Glomerular visceral epithelial cell (primary cell): ENCODE results near the gene PLEKHA7.

Experiments
- DNase-seq: peaks from one replicate; pipeline ENCODE4 v3.0.0-alpha.2; 2016; ENCODE audit errors: extremely low spot score

PLEKHA7 gene

DNA sequence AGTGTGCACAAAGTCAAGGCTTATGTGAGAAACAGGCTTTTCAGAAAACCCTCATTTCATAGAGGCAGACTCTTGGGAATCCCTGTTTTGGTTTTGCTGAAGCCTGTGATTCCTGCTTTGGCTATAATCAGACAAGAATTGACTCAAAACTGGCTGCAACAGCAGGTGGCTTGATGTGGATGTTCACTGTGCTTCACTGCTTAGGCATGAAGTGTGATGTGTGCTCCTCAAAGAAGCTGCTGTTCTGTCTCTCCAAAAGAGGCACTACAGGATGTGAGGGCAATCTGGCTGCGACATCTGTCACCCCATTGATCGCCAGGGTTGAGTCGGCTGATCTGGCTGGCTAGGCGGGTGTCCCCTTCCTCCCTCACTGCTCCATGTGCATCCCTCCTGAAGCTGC, 172.2 kb downstream of the PLEKHA7 start:
- DNase-seq, result no peak

DNA sequence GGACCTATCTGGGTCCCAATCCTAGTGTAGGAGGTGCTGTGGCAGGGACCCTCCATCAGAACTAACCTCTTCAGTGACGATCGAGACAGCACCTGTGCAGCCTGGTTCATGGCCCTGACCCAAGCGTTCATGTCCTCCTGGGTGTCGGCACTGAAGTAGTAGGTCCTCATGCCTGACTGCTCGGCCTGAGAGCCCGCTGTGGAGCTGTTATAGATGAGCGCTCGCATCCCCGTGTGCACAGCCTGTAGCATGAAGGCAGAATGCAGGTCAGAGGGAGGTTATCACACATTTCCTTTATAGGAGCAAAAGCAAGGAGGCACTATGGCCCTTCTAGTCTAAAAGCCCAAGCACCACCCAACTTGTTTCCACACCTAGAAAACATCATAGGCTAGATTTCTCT, 172.7 kb downstream of the PLEKHA7 start:
- DNase-seq, result peak; percentile 3

DNA sequence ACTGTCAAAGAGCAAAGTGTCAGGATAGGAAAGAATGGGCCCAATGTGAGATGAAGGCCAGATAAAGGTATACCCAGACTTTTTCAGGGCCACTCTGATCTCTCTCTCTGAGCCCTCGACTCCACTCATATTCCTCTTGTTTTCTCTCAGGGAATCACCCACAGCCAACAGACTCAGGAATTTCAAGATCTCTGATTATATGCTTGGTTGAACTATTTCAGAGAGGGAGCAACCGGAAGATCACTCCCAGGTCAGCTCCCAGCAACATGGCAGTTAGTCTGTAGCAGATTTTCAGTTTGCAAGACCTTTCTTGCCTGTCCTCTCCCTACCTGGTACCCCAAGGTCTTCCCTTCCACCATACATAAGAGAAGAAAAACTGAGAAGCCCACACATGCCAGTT, 173.3 kb downstream of the PLEKHA7 start:
- peak; percentile 9 for DNase-seq

DNA sequence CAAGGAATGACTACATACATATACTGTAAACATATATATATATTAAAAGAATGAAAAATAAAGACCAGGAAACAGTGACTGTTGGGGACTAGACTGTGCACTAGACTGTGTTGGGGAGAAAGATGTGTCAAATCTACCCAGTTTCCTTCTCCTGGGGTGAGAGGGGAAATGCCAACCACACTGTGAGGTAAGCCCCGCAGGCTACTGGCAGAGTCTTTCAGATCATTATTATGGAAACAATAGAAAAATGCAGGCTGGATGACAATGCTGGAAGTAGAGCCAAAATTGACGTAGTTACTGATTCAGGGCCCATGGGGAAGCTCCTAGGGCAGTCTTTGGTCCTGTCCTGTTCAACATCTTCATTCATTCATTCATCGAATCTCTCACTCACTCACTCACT, 174.4 kb downstream of the PLEKHA7 start:
- DNase-seq, result no peak

DNA sequence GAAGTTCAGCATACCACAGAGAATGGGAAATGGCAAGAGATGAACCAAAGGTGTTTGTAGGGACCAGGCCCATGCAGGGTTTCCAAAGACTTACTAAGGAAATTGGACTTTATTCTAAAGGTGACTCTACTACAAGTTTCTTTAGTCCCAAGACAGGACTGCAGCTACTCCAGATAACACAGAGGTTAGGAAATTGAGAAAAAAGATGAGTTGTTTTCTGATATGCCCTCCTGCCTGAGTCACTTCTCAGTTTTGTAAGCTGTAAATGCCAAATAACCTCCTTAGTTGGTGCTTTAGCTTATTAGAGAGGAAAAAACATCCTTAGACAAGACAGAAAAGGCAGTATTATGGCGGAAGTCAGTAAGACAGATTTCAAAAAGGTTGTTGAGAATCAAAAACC, 179.8 kb downstream of the PLEKHA7 start:
- no peak for DNase-seq

DNA sequence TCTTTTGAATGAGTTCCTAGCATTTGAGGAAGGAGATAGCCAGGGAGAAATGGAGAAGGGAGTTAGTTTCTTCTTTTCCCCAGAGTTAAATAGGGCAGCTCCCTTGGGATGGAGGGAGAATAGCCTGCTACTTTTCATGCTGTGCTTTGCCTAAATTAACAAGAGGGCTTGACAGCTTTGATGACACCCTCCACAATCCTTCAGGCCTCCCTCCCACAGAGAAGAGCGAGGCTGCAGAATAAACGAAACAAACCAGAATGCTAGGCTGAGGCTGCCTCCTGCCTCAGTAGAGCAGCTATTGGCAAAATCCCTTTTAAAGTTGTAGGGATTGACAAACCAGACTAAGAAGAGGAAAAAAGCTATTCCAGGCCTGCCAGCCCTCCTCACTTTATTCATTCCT, 181.2 kb downstream of the PLEKHA7 start:
- no peak for DNase-seq

DNA sequence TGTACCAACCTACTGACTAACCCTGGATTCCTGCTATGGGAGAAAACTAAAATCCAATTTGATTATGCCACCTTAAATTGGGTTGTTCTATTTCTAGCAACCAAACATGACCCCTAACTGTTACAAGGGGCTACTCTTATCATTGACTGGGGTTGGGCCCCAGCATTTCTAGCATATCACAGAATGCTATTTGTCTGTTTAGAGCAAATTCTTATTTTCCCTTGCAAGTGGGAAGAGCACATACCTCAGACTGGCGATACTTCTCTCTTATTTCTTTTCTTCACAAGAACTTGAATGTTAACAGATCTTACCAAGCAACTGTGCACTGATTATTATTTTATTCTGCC, 182.0 kb downstream of the PLEKHA7 start:
- no peak for DNase-seq

DNA sequence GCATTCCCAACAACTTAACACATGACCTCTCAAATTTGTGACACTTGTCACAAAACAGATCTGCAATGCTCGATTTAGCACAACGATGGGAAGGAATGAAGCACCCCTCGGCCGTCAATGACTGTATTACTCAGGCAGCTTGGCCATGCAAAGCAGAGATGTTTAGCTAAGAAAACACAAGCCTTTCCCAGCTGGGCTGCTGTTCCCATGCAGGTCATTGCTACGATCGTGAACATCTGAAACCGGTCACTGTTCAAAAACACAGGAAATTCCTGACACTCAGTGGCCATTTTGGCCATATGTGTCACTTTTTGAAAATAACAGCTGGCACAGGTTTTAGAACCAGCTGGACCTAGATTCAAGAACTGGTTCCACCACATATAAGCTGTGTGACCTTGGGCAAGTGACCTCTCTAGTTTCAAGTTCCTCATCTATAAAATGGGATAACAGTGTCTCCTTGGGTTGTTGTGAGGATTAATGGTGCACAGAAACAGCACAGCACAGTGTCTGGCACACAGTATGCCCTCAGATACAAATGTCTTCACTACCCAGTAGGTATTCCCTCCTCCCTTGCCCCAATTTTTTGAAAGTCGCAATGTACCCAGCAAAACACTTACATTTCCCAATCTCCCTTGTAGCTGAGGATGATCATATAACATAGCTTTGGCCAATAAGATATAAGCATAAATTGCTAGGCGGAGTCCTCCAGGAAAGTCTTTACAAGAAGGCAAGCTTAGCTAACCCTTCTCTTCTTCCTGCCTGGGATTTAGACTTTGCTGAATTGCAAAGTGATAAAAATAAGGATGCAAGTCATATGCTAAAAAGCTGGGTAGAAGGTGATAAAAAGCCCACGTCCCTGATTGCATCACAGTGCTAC, 182.7 kb downstream of the PLEKHA7 start:
- no peak for DNase-seq

DNA sequence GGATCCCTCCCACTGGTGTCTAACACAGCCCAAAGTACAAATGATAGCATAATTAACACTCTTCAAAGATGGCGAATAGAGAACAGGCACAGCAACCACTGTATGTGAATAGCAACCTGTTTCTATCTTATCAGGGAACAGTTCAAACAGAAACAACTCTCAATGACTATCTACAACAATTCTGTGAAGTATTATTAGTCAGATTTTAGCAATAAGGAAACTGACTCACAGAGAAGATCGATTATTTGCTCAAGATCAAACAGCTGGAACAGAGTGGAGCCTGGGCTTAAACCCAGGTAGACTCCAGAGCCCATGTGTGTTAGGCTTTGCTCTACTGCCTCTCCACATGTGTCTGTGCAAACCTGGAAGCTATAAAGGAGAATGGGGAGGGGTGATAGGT, 187.1 kb downstream of the PLEKHA7 start:
- no peak for DNase-seq

DNA sequence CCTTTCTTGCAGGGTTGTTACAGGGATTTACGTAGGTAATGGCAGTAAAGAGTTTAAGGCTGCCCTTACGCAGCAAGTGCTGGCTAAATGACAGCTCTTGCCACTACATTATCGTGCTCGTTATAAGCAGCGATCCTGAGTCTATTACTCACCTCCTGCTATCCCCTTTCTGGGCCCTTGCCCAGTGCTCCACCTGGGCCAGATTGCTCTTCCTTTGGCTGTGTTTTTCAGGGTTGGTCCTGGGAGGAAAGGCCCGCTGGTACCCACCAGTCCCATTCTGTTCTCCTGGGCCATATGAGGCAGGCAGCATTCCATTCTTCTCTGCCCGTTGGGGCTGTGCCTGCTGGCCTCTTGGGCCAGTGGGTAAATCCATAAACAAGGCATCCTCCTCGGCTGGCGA, 188.2 kb downstream of the PLEKHA7 start:
- no peak for DNase-seq

DNA sequence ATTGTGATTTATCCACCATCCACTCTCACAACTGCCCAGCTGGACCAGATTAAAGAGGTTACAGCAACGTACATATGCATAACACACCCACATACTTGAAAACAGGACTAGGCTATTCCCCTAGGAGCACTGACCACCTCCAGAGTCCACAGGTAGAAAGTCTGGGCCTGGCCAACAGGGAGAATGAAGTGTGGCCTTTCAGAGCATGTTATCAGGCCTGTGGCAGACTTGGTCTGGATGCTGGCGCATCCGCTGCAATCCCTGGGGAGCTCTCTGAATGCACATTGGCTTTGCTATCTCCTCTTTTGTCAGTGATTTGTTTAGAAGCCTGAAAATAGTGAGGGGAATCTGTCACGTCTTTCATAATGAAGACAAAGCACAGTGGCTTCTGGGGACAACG, 189.1 kb downstream of the PLEKHA7 start:
- DNase-seq, result no peak

DNA sequence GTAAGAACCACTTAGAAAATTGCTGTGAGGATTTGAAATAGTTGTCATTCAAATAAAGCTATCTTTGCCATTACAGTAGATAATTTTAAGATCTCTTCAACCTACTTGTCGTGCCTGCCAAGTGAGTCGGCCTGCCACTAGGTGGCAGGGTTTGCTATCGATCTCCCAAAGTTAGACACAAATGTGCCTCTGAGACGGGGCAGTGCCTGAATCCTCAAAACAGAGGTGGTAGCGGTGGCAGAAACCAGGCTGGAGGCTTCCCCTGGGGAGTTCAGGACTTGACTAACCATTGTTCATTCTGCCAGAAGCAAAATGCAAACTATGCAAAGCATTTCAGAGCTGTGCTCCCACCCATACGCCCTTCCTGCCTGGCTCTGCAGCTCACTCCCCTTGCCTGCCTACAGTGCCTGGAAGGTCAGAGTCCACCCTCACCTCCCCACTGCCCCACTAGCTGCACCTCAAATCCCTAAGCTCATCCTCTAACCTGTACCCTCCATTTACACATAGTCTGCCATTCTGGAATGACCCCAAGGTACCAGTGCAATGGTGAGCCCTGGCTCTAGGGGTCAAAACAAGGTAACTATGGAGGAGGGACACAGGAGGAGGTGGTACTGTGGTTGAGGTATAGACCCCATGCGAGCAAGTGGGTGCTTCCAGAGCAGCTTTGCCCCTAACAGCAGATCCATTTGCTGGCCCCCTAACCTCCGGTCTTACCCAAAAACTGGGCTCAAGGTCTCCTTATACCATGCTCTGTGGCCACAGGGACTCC, 193.7 kb downstream of the PLEKHA7 start:
- peak; percentile 63 for DNase-seq

DNA sequence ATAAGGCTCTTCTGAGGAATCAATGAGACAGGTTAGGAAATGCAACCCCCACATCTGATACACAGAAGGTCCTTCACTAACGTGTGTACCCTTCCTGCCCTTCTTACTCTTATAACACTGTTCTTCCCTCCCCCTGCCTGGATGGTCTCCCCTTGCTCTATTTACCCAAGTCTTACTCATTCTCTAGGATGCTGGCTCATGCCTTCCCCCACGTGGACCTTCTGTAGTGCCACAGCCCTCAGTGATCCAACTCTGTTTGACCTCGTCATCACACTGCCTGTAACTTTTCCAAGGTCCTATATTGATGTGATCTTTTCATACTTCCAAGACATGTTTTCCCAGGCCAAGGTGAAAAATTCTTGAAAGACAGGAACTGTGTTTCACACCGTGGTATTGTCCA, 195.9 kb downstream of the PLEKHA7 start:
- DNase-seq, result no peak

DNA sequence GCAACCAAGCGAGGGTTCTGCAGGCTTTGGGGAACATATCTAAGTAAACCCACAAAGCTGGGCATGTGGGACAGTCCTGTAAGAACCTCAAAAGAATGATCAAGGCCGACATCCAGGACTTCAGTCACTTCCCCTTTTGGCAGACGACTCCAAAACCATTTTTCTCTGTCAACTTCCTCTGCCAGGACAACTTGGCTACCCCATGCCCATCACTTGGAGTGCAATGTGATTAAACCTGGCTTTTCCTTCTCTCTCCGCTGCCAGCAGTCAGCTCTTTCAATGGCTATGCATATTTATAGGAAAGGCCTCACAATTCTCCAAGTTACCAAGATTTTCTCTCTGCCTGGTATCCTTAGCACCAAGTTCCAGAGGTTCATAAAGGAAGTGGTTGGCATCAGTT, 196.9 kb downstream of the PLEKHA7 start:
- DNase-seq, result no peak

DNA sequence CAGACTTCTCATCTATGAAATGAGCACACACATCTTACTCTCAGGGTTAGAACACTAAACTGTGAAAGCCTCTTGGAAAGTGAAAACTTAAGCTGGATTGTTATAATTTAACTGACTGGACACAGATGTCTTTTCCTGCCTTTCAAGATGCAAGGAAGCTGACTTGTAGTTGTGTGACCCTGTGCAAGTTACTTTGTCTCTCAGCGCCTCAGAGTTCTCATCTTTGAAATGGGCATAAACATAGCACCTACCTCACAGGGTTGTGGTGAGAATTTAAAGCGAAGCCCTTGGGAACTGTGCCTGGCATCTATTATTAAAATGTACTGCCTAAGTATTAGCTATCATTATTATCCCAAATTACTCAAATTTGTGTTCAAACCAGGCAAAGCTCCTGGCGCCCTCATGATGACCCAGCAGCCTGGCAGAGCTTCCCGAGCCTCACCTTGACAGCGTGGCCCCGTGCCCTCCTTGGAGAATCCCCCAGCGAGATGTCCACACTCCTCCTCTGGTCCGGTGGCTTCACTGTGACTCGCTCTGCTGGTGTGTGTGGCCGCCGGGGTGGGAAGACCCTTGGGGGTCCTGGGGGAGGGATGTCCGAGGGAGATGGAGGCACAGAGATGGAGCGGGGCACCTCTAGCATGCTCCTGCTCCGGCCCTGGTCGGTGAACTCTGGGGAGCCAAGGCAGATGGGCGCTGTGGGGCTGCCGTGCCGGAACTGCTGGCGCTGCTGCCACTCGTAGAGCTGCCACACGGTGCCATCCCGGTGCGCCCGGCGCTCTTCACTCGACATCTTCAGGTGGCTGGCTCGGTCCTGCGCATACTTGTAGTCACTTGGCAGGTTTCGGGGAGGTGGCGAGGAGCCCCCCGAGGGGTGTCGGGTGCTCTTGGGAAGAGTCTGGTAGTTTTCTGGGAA, 197.6 kb downstream of the PLEKHA7 start:
- no peak for DNase-seq

DNA sequence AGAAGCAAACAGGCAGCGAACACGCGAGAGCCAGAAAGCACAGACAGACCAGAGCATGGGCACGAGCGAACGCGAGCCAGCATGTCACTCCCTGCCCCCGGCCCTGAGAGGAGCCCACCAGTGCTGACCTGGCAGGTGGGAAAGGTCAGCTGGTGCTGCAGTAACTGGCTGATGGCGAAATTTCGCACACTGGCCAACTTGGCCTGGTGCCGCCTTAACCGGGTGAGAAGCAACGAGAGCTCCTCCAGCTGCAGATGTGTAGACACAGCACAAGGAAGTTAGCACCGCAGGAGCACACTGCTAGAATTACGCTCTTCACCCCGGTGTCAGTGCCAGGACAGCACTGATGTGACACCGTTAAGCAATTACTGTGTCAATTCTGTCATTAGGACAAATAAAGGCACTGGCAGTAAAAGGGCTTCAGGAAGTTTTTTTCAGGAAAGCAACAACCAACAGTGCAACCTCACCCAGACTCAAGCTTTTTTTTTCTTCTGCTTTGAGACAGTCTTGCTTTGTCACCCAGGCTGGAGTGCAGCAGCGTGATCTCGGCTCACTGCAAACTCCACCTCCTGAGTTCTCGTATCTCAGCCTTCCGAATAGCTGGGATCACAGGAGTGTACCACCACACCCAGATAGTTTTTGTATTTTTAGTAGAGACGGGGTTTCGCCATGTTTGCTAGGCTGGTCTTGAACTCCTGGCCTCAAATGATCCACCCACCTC, 199.0 kb downstream of the PLEKHA7 start:
- no peak for DNase-seq

DNA sequence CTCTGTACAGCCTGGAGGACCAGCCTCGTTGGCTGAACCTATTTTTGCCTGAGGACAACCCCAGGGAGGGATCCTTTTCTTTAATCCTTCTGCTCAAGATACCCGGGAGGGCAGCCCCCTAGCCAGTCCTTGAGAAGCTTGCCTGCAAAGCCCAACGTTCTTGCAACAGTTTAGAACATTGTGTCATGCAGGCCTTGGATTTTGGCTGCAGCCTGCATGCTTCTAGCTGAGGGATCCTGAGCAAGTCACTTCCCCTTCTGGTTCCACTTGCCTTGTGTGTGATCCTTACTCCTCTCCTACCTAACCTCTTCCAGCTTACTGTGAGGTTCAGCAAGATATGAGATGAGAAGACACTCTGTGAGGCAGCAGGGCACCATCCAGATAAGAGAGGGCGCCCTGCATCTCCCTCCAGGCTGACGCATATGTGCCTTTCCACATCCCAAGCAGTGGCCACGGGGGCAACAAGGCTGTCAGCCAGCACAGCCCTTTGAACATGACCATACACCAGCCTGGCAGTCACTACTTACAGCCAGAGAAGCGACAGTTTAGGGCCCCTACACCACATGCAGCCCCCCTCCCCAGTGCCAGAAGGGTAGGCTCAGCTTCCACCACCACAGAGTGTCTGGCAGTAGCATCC, 199.7 kb downstream of the PLEKHA7 start:
- DNase-seq, result no peak

DNA sequence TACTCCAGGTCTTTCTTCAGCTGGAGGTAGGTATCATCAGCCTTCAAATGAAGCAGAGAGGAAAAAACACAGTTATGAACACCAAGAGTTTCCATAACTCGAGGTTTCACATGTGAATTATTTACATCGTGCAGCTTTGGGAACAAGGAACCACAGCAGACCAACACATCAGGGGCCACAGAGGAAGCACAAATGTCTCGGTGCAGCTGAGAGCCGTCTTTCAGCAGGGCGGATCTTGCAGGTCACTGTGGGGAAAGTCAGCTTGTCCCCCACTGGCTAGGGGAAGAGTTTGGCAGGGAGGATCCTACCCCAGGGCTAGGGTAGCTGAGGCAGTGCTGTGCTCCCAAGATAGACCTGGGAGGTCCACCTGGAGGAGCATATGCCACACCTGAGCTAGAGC, 201.1 kb downstream of the PLEKHA7 start:
- DNase-seq, result no peak

DNA sequence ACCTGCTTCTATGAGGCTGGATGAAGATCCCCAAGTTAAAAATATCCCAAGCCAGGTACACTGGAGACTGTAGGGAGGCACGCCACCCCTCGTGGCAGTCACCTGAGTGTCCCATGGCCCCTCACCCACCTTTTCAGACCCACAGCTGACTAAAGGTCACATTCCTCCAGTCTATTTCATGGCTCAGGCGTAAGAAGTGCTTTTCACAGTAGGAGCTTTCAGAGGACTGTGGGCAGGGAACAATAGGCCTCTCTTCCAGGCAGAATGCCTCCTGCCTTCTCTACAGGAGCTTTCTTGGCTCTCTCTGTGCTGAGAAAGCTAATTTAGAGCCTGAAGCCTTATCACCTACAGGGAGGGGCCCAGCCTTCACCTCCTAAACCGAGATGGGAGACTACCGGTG, 201.9 kb downstream of the PLEKHA7 start:
- no peak for DNase-seq

DNA sequence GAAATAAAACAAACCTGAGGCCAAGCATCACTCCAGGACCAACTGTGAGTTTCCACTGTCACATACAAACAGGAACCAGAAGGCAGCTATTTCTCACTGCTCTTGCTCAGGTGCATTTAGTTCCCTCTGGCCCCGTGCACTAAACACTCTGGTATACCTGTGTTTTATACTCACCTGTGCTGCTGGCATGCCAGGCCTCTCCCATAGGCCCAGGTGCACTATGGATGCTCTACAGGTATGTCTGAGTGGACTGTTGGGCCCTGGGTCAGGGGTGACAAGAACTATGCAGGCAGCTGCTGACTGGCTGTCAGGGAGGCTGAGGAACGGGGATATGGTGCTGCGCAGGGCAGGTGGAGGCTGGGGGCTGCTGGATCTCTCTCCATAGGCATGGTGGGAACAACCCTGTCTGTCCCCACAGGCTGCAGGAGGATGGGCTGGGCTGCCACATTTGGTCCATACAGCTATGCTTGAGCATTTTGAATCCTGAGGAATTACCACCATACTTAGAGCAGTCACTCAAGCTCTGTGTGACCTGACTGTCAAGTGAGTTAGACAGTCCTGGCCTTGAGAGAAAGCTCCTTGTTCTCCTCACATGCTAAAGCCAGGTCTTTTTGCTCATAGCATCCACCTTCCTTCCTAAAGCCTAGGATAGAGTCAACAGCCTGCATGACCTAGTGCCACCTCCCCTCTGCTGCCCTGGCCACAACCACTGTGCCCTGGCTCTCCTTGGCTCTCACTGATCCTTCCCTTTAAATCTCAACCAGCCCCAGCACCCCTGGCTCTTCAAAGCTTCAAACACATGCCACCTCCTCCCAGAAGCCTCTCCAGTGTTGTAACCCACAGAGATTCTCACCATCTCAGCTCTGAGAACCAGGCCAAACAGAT, 202.8 kb downstream of the PLEKHA7 start:
- no peak for DNase-seq
